ENCODE measurements around the gene HOXA10.

HOXA10 gene

DNA sequence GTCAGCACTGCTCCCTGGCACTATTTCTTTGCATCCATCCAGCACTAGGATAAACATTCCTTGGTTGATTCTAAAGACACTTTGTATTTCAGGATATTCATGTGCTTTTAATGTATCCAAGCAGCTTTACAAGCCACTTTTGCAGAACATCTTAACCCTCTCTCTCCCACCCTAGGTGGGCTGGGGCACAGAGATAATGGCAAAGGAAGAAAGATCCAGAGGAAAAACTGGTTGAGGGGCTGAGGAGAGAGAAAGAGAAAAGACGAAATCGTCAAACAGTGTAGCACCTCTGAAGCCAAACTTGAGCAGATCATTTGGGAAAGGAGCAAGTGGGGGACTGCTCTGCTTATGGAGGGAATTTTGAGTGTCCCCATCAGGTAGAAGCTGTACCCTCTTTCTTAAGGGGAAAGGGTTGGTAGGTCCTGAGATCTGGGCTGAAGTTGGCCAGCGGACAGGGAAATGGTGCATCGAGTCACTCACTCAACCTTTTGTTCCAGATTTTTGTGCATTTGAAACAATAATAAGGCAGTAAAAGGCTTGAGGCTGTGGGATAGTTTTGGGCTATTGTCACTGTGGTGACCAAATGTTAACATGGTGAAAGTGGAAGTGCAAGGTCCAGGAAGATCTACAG lies 30.0 kb upstream of the HOXA10 start:
- DNase-seq (ENCODE audit: low read depth in 2 of 2) = no peak

DNA sequence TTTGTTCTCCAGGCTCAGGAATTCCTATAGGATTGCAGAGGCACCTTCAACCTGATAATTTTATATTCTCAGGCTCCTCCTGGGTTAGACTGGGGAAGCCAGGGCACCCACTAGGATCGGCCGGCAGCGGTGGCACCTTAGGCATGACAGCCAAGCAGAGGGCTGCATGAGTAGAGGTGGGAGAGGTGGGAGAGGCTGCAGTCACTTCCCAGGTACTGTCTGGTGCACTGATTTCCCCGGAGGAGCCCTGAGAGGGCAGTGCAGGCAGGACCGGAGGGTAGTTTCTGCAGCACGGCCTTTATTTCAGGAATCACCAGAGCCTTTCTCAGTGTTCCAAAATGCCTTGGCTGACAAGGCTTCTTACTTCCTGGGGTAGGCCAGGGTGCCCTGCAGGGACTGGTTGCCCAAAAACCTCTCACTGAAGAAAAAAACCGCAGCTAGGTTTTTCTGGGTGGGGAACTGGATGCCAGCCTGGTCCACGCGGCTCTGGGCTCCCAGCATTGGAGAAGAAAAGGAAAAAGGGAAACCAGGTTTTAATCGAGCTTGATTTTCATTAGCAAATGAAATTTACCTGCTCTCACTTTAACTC lies 29.3 kb upstream of the HOXA10 start:
- no peak for DNase-seq (ENCODE audit: low read depth in 2 of 2)

GRCh38 chr7:27202862-27203134 lies 28.7 kb upstream of the HOXA10 start:
- no peak for DNase-seq (ENCODE audit: low read depth in 2 of 2)

GRCh38 chr7:27202018-27202861 lies 28.1 kb upstream of the HOXA10 start:
- no peak for DNase-seq (ENCODE audit: low read depth in 2 of 2)

- no peak for DNase-seq (ENCODE audit: low read depth in 2 of 2)
Measured at GRCh38 chr7:27201580-27202017, 27.5 kb upstream of the HOXA10 start.

- DNase-seq (ENCODE audit: low read depth in 2 of 2) = no peak
Measured at GRCh38 chr7:27200761-27201579, 26.9 kb upstream of the HOXA10 start.

GRCh38 chr7:27199849-27200760 lies 26.0 kb upstream of the HOXA10 start, which contains the start of gene HOXA13:
HOXA13 (minus strand) TSS chr7:27200091; CDS start chr7:27200077, 14 bp downstream.
- no peak for DNase-seq (ENCODE audit: low read depth in 2 of 2)

DNA sequence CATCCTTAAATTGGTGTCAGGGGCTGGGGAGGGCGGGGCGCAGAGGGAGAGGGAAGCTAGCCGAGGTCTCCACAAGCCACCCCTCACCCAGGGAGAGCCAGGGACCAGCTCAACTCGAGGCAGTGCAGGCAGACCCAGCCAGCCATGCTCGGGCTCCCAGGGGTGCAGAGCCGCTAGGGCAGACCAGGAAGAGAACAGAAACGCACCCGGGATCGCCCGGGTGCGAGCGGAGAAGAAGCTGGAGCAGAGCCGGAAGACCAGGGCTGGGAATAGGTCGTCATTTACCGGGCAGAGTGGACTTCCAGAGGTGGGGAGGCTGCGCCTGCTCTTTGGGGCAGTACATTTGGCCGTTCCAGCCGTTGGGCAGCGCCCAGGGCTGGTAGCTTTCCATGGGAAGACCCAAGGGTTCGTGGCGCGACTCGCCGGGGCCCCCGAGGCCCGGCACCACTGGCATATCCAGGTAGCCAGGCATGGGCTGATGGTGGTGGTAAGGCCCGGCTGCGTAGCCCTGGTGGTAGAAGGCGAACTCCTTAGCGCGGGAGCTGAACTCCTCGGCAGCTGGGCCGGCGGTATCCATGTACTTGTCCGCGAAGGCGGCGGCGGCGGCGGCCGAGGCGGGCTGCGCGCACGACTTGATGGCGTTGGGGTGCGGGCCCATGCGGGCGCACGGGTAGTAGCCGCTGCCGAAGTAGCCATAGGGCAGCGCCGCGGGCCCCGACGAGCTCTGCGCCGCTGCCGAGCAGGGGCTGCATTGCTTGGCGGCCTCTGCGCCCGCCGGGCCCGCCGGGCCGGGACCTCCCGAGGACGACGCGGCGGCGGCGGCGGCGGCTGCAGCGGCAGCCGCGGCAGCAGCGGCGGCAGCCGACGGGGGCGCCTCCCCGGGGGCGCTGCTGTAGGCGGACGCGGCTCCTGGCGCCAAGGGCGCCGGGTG lies 25.0 kb upstream of the HOXA10 start:
- no peak for DNase-seq (ENCODE audit: low read depth in 2 of 2)

GRCh38 chr7:27198138-27198841 lies 24.2 kb upstream of the HOXA10 start:
- DNase-seq (ENCODE audit: low read depth in 2 of 2) = no peak

DNA sequence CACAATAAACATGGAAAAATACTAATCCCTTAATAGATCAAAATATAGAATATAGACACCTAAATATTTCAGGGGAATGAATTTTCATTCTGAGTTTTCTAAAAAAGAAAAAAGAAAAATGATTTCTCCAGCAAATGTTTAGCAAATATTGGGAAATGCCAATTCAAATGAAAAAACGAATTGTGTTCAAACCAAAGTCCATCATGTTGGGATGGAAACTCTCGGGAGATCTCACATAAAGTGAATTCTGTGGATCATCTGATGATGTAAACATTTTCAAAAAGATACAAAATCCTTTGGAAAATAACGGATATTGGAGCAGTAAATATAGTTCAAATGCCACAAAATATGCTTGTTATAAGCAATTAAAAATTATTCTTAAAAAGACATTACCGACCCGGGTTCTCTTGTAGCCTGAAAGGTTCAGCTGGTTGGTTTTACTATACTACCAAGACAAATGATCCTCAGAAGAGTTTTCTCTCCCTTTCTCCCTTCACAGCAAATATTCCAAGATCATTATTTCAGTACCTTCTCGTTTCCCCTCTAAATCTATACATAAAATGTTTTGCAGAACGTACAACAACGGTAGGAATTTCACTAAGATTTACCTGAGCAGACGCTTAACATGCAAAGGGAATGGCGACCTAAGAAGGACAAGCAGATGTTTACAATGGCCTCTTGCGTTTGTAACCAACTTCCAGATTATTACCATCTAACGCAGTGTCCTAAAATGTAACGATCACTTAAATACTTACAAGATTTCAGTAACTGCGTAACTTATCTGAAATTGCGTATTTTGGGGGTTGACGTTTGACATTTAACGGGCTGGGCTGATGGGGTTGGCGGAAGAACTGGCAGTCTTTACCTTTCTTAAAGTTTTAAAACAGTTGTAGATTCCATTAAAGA lies 23.3 kb upstream of the HOXA10 start:
- no peak for DNase-seq (ENCODE audit: low read depth in 2 of 2)

GRCh38 chr7:27196287-27196767 lies 22.2 kb upstream of the HOXA10 start:
- DNase-seq (ENCODE audit: low read depth in 2 of 2) = no peak

DNA sequence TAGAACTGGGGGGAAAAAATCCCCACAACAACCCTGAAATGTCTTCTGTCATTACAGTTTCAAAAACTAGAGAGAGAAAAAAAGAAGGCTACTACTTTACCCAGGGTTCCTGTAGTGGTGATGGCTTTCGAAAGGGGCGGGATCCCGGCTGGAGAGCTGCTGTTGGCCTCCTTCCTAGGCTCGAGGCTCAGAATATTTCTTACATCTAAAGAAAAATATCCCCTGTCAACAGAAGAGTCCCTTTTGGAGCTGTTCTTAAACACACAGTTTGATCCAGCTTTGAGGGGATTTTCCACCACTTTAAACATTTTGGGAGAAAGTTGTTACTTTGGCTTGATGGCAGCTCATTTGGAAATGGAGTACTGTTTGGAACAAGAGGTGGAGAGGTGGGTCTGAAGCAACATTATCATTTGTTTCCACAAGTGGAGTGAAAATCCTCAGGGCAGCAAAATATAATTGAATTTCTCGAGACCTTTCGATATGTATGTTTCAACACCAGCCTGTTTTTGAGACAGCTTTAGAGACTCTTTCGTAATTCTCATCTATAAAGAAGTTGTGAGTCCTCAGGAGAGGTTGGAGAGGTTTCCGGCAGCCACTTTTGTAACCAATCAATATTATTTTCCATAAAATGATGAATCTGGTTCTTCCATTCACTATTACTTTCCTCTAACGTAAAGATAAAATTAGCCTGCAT lies 20.7 kb upstream of the HOXA10 start:
- no peak for DNase-seq (ENCODE audit: low read depth in 2 of 2)

DNA sequence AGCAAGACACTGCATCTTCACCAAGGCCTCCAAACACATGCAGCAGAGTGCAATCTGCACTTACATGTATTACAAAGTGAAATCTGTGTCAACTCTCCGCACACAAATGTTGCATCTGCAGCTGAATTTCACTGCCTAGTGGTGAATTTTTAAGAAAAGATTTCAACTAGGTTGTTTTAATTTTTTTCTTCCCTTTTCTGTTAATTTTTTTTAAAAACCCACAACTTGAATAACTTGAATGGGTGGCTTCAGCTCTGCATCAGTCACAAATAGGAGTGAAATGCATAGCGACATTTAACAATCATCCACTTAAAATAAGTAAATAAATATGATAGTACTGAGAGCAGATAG lies 19.9 kb upstream of the HOXA10 start:
- no peak for DNase-seq (ENCODE audit: low read depth in 2 of 2)

- no peak for DNase-seq (ENCODE audit: low read depth in 2 of 2)
Measured at GRCh38 chr7:27193335-27194001, 19.3 kb upstream of the HOXA10 start.

DNA sequence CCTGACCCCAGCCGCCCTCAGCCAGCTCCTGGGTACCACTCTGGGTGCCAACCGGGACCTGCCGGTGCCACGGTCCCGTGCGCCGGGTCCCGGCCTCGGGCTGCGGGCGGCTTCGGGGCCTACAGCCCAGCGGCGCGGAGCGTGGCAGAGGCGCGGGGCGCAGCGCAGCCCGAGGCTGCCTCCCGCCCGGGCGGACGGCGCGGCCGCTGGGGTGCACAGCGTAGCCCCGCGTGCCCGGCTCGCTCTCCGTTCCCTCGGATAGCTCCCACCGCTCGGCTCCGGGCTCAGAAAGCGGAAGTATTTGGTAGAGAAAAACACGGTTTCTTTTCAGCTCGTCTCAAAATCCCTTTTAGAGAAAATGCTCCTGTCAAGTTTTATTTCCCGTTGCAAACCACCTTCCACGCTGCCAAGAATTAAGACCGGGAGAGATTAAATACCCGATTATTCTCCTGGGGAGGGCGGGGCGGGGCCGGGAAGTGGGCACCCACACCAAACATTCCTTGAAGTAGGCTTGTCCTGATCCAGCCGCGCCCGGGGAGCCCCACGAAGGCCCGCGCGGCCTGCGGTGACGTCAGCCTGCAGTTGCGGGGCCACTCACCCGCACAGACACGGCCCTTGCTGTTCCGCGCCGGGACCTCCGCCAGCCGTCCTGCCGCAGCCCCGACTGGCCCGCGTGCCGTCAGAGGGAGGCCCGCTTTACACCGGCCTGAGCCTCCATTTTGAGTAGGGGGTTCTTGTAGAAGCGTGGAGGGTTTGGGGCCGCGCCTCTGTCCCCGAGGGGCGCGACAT lies 18.6 kb upstream of the HOXA10 start:
- no peak for DNase-seq (ENCODE audit: low read depth in 2 of 2)

GRCh38 chr7:27191833-27192545 lies 17.9 kb upstream of the HOXA10 start:
- no peak for DNase-seq (ENCODE audit: low read depth in 2 of 2)
